Activated CD4-positive, alpha-beta T cell treated with anti-CD3 and anti-CD28 coated beads, Interleukin-2, amount 50 U/mL, for 4 hours (primary cell): ENCODE results near the gene SGMS1.
"Not testable (repeated sequence)": the region's sequence is repeated elsewhere in the genome, so short reads cannot be mapped to it uniquely, and the experiment has no call there.

Source experiments
- DNase-seq, 2 experiments: peaks; one replicate each; pipeline ENCODE4 v3.0.0-alpha.2; 2020

The SGMS1 gene

DNA sequence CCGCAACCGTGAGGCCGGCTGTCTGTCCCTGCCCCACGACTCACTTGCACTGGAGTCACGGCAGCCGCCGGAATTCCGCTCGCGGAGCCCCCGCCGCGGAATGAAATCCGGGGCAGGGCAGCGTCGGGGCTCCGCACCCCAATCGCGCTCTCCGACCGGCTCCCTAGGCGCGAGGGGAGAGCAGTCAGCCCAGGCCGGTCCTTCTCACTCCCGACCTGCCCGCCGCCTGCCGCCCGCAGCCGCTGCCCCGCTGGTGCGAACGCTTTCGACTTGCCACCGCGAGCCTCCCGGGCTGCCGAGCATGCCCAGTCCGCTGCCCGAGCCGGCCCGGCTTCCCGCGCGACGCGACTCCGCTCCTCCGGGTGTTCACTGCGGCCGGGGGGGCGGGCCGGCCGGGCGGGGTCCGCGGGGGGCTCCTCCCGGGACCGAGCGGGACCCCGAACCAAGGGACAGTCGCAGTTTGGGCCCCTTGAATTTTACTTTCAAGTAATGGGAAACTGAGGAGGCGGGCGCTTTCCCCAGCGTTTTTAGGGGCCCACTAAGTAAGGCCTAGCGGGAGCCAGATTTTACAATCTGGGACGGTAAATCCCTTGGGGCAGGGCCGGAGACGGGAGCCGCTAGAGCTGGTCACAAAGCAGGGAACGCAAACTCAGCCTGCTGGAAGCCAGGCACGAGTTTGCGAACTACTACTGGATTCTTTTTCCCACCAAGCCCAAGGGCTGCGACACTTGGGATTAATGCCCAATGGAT lies at the start of gene SGMS1:
SGMS1 (minus strand) TSS at position 294 of the 750 bp plus-strand sequence. CDS start 279,842 bp downstream, outside the sequence.
- peak; percentile 63 to 67 for DNase-seq

- DNase-seq = not testable (repeated sequence)
Measured at GRCh38 chr10:50672152-50672551, 48.4 kb upstream of the SGMS1 start.

GRCh38 chr10:50671645-50672044 lies 47.9 kb upstream of the SGMS1 start:
- DNase-seq = not testable (repeated sequence)

DNA sequence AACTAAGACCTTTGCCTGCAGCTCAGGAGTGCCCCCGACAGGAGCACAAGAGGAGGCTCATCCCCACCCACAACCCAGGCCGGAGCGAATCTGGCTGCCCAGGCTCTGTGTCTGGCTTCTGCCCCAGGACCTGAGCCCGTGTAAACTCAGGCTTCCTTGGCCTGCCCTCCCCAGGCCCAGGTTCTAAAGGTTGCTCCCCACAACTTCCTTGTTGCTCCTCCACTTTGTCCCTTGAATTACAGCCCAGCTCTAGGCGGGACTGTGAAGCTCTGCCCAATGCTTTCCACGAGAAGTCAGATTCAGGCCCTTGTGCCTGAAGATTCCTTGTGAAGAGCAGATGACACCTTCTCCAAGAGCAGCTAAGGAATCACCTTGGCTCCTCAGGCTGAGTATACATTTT lies 46.2 kb upstream of the SGMS1 start:
- not testable (repeated sequence) for DNase-seq

DNA sequence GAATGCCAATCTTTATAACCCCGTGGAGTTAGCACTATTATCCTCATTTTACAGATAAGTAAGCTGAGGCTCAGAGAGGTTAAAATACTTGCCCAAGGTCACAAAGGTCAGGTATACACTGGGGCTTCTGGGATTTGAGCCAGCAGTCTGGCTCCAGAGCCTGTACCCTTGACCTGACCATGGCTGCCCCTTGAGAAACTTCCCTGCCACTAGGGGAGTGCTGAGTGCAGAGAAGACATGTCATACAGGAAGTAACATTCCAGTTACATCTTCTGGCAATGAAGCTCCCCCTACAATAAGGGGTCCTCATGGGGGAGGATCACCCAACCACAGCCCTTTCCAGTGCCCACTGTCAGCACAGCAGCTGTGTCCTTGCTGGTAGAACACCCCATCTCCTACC lies 43.6 kb upstream of the SGMS1 start:
- not testable (repeated sequence) for DNase-seq

GRCh38 chr10:50662420-50662819 lies 38.7 kb upstream of the SGMS1 start:
- DNase-seq = not testable (repeated sequence)

DNA sequence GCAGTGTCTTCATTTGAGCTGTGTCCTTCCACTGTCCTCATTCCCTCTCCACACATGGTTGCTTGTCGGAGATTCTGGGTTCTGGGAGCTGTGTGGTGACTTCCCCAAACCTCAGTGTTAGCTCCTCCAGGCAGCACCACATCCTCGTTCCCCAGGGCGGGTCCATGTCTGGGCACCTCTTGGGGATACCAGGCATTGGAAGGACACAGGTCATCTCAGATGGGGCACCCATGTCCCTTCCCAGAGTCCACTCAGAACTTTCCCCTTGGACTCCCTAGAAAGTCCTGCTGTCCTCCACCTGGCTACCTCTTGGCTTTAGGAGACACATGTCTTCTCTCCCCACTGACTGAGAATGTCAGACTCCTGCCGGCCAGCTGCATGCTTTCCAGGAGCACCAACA lies 37.8 kb upstream of the SGMS1 start:
- not testable (repeated sequence) for DNase-seq

GRCh38 chr10:50659865-50660730 lies 36.3 kb upstream of the SGMS1 start:
- peak; percentile 42 to 51 for DNase-seq

DNA sequence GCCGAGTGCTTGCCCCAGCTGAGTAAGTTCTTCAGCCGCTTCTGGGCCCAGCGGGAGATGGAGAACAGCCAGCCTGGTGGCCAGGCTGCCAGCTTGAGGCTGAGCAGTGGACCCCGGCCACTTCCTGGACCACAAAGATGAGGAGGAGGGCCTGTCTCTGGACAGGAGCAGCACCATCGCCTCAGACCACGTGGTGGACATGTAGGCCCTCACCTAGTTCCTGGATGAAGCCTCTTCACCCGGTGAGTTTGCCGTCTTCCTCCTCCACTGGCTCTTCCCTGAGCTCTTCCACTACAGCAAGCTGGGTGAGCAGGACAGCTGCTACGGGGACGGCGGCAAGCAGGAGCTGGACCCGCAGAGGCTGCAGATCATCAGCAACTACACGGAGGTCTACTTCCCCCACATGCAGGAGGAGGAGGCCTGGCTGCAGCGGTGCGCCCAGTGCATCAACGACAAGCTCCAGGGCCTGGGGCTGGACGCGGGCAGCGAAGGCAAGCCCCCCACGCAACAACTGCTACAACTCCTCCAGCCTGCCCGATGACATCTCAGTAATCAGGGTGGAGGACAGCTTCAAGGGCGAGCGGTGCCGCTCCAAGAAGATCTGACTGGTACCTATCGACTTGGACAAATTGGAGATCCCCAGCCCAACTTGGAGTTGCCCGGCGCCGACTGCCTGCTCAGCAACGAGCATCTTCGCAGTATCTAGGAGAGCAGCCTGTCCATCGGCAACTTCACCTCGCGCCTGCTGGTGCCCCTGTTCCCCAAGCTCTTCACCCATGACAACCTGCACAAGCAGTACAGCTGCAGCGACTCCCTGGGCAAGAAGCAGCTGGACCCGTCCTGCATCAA lies 35.5 kb upstream of the SGMS1 start:
- not testable (repeated sequence) for DNase-seq

- no peak for DNase-seq
Measured at GRCh38 chr10:50658165-50658564, 34.4 kb upstream of the SGMS1 start.

- DNase-seq = no peak
Measured at GRCh38 chr10:50653758-50654157, 30.0 kb upstream of the SGMS1 start.

- DNase-seq = peak in 1 of 2 experiments; percentile 19
Measured at GRCh38 chr10:50653142-50653541, 29.4 kb upstream of the SGMS1 start.

- no peak for DNase-seq
Measured at GRCh38 chr10:50651808-50652207, 28.1 kb upstream of the SGMS1 start.

DNA sequence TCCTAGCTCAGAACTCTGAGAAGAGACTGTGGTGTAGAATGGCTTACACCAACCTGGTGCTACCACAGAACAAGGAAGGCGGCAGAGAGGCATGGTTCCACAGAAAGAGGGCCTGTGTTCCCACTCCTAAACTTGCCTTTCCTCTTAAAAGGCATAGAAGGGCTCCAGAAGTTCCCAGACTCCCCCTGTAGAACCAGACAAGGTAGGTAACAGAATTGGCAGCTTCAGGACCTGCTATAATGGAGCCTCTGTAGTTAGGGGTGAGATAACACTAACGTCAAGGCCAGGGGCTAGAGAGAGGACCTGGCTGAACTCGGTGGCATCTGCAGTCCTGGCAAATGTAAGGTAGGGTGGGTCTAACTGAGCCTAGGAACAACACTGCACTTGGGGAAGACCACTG lies 26.7 kb upstream of the SGMS1 start:
- no peak for DNase-seq

- DNase-seq = no peak
Measured at GRCh38 chr10:50648935-50649227, 25.1 kb upstream of the SGMS1 start.

- no peak for DNase-seq
Measured at GRCh38 chr10:50648089-50648934, 24.6 kb upstream of the SGMS1 start.

- not testable (repeated sequence) for DNase-seq
Measured at GRCh38 chr10:50647350-50647749, 23.6 kb upstream of the SGMS1 start.

DNA sequence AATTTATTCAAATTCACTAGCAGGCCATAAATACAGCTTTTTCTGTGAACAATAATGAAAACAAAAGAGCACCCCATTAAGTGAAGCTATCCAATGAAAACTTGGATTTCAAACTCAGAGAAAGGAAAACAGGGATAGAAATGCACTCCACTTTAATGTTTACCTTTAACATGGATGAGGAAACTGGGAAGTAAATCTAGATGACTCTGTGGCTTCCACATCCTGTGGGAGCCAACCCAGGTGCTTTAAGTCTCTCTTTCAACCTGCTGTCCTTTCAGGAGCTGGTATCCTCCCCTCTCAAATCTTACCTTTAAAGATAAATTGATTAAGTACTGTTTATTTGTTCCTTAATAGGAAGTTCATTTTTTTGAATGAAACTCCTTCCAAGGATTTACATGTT lies 21.5 kb upstream of the SGMS1 start:
- DNase-seq = no peak

- DNase-seq = no peak
Measured at GRCh38 chr10:50641626-50642025, 17.9 kb upstream of the SGMS1 start.

DNA sequence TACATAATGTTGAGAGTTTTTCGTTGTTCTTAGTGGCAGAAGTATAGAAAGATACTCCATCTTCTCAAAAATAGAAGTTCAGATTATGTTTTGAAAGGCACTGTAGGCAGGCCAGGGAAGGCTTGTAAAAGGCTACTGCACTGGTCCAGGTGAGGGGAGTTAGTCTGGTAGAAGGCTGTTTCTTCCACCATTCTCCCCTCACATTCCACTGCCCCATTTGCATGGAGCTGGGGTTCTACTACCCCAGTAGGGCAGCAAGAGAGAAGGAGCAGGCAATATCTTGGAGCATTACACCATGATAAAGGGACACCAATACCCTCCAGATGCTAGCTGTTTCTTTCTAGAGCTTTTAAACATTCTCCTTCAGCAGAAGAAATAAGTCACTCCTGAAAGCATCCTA lies 16.5 kb upstream of the SGMS1 start:
- no peak for DNase-seq

DNA sequence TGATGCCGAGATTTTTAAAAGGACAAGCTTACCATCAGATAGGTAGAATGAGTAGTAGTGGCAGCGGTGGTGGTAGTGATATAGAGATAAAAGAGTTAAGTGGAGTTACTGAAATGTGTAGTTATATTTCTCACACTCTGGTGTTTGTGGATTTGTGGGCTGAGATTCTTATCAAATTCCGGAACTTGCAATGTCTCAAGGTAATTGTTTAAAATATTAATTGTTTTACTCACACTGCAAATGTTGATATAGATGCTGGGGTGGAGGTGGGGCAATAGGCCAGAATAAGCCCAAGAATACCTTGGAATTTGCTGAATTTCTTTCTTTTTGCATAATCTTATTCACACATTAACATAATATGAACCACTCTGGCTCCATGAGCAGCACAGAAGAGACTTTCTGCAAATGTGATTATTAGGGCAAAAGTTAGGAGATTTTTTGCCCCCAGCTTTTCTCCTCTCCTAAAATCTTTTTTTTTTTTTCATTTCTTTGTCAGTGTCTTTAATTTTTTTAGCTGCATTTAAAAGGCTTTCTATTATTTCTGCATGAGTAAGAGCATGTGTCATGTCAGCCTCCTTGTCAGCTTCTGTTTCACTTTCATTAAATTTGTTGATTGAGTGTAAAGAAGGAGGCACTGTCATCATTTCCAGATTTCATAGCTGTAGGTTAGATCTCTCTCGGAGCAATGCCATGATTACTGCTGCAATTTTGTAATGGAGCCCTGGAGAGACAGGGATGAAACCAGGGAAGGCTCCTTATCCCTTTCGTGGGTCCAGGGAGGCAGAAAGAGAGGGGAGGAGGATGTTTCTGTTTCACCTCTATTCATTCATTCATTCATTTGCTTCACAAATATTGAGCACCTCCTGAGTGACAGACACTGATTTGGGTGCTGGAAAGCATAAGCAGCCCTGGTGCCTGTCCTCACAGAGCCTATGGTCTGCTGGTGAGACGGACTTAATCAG lies 13.1 kb upstream of the SGMS1 start:
- DNase-seq = no peak
